AG10803 (cell line): ENCODE measurements around the gene OCSTAMP.

Experiments used
- DNase-seq: peaks from one replicate; pipeline ENCODE4 v3.0.0; 2010; ENCODE audit warnings: low read depth
- H3K4me3 ChIP-seq: 2 replicates; pipeline ENCODE4 v1.5.1; 2011; ENCODE audit warnings: mild to moderate bottlenecking, low read length, control low read depth
- TF ChIP-seq, protein P1 (sequence below): conservative IDR thresholded peaks from 2 replicates; pipeline ENCODE4 v1.5.1; 2011; ENCODE audit warnings: mild to moderate bottlenecking, low read length, control low read depth, inconsistent platforms

OCSTAMP gene

DNA sequence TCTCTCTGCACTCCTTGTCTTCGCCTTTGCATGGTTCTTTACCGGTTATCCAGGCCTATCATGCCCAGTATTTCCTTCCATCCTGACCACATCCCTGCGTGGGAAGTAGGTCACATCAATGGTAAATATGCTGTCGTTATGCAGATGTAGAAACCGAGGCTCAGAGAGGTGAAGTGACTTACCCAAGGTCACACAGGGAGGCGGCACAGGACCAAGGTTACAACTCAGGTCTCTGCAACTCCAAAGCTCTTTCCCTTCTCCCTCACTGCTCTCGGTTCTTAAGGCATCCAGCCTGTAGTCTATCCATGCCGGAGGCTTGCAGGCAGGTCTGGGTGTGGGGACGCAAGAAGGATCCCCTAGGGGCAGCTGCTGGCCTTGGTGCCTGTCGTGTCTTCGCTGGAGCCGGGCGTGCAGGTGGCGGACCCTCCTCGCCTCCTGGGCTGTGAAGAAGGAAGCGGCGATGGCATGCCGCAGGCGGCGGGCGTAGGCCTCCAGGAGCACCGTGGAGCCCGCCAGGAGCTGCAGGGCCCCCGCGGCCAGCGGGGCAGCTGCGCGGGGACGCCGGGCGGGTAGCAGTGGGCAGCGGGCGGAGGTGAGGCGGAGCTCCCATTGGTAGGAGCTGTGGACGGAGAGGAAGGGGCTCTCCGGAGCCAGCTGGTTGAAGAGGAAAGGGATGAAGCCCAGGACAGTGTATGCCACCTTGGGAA lies 9.1 kb downstream of the OCSTAMP start:
- no peak for DNase-seq
- H3K4me3 ChIP-seq = no peak overlapping the region
- TF ChIP-seq, protein P1, sequence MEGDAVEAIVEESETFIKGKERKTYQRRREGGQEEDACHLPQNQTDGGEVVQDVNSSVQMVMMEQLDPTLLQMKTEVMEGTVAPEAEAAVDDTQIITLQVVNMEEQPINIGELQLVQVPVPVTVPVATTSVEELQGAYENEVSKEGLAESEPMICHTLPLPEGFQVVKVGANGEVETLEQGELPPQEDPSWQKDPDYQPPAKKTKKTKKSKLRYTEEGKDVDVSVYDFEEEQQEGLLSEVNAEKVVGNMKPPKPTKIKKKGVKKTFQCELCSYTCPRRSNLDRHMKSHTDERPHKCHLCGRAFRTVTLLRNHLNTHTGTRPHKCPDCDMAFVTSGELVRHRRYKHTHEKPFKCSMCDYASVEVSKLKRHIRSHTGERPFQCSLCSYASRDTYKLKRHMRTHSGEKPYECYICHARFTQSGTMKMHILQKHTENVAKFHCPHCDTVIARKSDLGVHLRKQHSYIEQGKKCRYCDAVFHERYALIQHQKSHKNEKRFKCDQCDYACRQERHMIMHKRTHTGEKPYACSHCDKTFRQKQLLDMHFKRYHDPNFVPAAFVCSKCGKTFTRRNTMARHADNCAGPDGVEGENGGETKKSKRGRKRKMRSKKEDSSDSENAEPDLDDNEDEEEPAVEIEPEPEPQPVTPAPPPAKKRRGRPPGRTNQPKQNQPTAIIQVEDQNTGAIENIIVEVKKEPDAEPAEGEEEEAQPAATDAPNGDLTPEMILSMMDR = no peak

DNA sequence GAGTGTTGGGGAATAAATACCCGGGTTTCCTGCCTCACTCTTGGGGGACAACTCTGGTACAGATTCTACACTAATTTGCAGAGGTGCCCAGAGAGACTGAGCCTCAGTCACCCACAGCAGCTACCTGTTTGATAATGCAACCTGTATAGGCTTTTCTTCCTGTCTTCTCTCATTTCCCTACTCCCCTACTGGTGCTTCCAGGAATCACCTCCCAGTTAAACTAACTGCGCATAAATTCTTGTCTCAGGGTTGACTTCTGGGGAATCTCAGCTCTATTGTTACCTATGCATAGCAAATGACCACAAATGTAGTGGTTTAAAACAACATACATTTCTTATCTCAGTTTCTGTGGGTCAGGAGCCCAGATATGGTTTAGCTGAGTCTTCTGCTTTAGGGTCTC lies 11.3 kb downstream of the OCSTAMP start:
- no peak for DNase-seq
- no peak overlapping the region for H3K4me3 ChIP-seq
- TF ChIP-seq, protein P1 = 0 out of 2 replicates have a peak, but pooled peaks have one; percentile 6

DNA sequence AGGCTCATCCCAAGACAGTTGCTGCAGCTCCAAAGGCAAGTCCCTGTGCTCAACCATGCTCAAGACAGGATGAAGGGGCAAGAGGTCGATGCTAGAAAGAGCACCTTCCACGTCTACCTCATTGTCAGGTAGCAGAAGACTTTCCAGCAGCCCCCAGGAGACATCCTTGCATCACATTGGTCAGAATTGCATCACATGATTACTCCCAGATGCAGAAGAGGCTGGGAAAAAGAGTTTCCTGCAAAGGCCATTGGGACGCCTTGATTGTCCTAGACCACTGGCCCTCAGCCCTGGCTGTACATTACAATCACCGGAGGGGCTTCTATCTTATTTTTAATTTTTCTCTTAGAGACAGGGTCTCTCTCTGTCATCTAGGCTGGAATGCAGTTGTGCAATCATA lies 19.8 kb downstream of the OCSTAMP start:
- DNase-seq = no peak
- TF ChIP-seq, protein P1 = no peak
- H3K4me3 ChIP-seq = no peak overlapping the region

DNA sequence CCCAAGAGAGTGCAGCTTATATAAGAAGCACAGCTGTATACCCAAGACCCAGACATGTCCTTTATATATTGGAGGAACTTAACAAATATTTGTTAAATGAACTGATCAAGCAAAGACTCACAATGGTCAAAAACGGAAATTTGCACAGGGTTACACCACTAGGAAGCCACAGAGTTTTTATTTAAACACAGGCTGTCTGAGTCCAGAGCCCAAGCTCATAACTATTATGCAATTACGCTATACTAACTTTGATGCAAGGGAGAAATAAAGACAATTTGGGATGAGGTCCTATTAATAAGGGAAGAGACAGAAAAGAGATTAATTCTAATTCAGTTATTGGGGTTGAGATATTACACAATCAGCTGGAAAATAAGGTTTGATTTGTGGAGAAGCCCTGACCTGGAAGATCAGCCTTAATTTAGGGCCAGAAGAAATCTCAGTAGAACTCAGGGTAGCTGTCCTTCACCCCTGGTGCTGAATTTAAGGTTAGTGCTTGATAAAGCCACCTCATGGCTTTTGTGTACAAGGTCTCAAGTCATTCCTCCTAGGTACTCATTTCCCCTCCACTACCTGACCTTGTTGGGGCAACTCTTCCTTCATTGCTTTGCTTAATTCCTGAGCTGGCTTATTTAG lies 26.6 kb downstream of the OCSTAMP start:
- DNase-seq = peak; percentile 5
- TF ChIP-seq, protein P1 = no peak
- H3K4me3 ChIP-seq = no peak overlapping the region

DNA sequence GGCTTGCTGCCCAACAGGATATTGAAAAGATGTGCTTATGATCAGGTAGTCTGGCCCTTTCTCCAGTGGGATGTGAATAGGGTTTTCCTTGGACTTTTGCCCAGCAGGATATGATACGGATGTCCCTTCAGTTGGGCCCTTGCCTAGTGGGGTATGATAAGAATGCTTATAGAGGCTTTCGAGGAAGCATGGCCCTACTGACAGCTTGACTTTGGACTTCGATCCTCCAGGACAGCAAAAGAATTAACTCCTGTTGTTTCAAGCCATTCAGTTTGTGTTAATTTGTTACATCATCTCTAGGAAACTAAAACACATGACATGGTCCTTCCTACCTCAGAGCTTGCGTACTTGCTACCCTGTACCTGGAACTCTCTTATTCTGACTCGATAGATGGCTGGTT lies 27.3 kb downstream of the OCSTAMP start:
- no peak for DNase-seq
- H3K4me3 ChIP-seq = no peak overlapping the region
- TF ChIP-seq, protein P1 = no peak

DNA sequence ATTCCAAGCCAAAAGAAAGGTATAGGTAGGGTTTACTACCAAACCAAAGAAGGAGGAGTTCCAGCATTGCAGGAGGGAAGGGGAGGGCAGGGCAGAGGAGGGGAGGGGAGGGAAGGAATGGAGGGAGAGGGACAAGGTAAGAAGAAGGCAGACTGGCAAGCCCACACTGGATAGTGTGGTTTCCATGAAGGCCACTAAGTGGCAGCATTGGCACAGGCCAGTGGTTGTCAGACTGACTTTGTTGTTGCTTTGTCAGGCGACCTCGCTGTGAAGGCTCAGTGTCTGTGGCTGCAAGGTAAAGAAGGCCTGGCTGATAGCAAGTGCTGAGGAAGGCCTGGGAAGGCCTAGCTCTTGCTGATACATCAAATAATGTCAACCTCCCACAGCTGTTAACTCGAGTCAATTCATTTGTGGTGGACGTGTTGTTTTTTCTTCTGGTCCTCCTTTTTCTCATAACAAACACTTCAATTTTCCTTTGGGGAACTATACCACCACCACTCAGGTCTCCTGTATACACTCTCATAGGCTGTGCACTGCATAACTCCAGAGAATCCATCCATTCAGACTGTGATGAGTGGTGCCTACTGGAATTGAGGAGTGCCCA lies 29.4 kb downstream of the OCSTAMP start:
- TF ChIP-seq, protein P1 = peak; percentile 76
- peak; percentile 55 for DNase-seq
- no peak overlapping the region for H3K4me3 ChIP-seq

DNA sequence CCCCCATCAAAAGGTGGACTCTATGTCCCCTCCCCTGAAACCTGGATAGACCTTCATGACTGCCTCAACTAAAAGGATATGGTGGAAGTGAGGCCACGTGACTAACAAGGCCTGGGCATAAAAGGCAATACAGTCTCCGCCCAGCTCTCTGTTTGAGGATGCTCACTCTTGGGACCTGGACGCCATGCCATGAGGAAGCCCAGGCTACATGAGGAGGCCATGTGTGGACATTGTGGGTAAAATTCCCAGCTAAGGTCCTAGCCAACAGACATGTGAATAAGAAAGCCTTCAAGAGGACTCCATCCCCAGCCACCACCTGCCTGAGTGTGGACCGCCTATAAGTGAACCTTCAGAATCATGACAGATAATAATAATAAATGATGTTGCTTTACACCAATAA lies 29.9 kb downstream of the OCSTAMP start:
- H3K4me3 ChIP-seq = no peak overlapping the region
- TF ChIP-seq, protein P1 = no peak
- DNase-seq = no peak
